GM23338 (cell line): ENCODE results near the gene RSPO3.

Experiments used
- CREB1 ChIP-seq: fragments of 250-450 bp; sonication (Bioruptor Pico); IDR thresholded peaks from 2 replicates; pipeline ENCODE4 v1.5.0; 2020; ENCODE audit warnings: low read depth, mild to moderate bottlenecking, moderate library complexity
- CTCF ChIP-seq, 2 experiments: fragments of 200-600 bp in 1 of 2; sonication (generic) in 1 of 2; conservative IDR thresholded peaks; 2 replicates each; pipeline versions ENCODE4 v1.5.1 to v1.6.1; 2016 to 2017; ENCODE audit warnings: antibody characterized with exemption in 2 of 2, low read depth in 2 of 2, mild to moderate bottlenecking in 2 of 2, moderate library complexity in 1 of 2
- EZH2 ChIP-seq: fragments of 200-600 bp; sonication (generic); IDR thresholded peaks from one replicate; pipeline ENCODE4 v1.8.0; 2017; ENCODE audit warnings: antibody characterized with exemption, mild to moderate bottlenecking, low read depth; ENCODE audit not compliant: unreplicated experiment
- EZH2phosphoT487 ChIP-seq: fragments of 200-600 bp; sonication (generic); IDR thresholded peaks from one replicate; pipeline ENCODE4 v1.8.1; 2018; ENCODE audit warnings: antibody characterized with exemption; ENCODE audit not compliant: unreplicated experiment
- JUNB ChIP-seq: IDR thresholded peaks from one replicate; pipeline ENCODE4 v1.6.1; 2016; ENCODE audit warnings: antibody characterized with exemption; ENCODE audit not compliant: unreplicated experiment
- NANOG ChIP-seq: IDR thresholded peaks from 2 replicates; pipeline ENCODE4 v1.6.1; 2016; ENCODE audit warnings: antibody characterized with exemption, borderline replicate concordance
- POLR2AphosphoS5 ChIP-seq: IDR thresholded peaks from 2 replicates; pipeline ENCODE4 v1.6.1; 2016; ENCODE audit warnings: antibody characterized with exemption, low read depth
- REST ChIP-seq: IDR thresholded peaks from one replicate; pipeline ENCODE4 v1.6.1; 2018; ENCODE audit warnings: antibody characterized with exemption; ENCODE audit not compliant: unreplicated experiment
- STAT1 ChIP-seq: IDR thresholded peaks from one replicate; pipeline ENCODE4 v1.6.1; 2016; ENCODE audit warnings: antibody characterized with exemption; ENCODE audit not compliant: unreplicated experiment
- ZNF114 ChIP-seq: fragments of 250-450 bp; sonication (Bioruptor Pico); IDR thresholded peaks from 2 replicates; pipeline ENCODE4 v1.5.0; 2020; ENCODE audit warnings: mild to moderate bottlenecking, moderate library complexity
- ZNF331 ChIP-seq: fragments of 250-450 bp; sonication (Bioruptor Pico); IDR thresholded peaks from 2 replicates; pipeline ENCODE4 v1.5.0; 2020; ENCODE audit warnings: low read depth, mild to moderate bottlenecking, moderate library complexity
- ZNF462 ChIP-seq: fragments of 250-450 bp; sonication (Bioruptor Pico); IDR thresholded peaks from 2 replicates; pipeline ENCODE4 v1.5.0; 2020; ENCODE audit warnings: mild to moderate bottlenecking, moderate library complexity

- TF ChIP-seq CTCF (conservative IDR thresholded peaks at IDR 0.05; ENCODE audit: low read depth in 2 of 2) (no peak), POLR2AphosphoS5 (no peak), REST (no peak), EZH2 (no peak), JUNB (no peak), EZH2phosphoT487 (no peak), NANOG (no peak), STAT1 (no peak), CREB1 (CRISPR knock-in tag) (no peak), ZNF114 (CRISPR knock-in tag) (no peak), ZNF462 (CRISPR knock-in tag) (no peak), ZNF331 (CRISPR knock-in tag) (no peak)
Measured at GRCh38 chr6:127090051-127090450, 28.4 kb upstream of the RSPO3 start.
